ENCODE data around the gene KIAA0753.

Gene KIAA0753

DNA sequence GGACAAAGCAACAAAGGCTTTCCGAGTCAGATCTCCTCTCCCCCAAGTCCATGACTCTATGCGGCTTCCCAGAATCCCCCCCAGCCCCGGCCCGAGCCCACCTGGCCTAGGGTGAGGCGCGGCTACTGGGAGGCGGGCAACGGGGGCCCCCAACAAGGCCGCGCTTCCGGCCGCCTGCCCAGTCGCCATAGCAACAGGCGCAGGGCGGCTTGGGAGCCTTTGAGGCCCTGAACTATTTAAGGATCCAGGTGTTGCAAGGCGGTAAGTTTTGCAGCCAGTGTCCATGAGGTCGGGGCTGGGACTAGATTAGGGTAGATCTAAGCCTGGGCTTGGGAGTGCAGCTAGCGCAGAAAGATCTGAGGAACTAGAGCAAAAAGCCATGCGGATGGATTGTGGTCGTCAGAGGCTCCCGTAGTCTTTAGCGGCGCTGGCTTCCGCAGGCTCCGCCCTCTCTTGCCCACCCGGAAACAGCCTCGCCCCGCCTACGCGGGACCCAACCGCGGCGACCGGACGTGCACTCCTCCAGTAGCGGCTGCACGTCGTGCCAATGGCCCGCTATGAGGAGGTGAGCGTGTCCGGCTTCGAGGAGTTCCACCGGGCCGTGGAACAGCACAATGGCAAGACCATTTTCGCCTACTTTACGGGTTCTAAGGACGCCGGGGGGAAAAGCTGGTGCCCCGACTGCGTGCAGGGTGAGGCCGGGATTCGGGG is at the start of gene KIAA0753, which contains the start of gene TXNDC17:
TSS of gene KIAA0753 (minus strand) at position 176 of the 711 bp plus-strand sequence. CDS start 5,608 bp downstream, outside the sequence.
TSS of gene TXNDC17 (plus strand) at position 525 of the 711 bp plus-strand sequence. CDS start at position 548, 23 bp downstream.
- peak; percentile 73 for DNase-seq

DNA sequence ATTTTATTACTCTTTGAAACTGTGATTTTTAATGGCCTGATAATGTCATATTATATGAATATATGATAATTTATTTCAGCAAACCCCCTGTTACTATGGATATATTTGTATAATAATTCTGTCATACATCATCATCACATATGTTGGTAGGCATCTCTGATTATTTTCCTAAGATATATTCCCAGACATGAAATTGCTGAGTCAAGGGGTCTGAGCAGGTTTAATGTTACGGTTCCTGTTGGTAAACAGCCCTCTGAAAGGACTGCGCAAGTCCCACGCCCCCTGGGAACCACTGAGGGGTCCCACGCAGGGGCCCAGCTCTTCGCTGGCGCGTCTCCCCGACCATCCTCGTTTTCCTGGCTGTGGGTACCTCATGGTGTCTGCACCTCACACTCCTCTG is 48.4 kb upstream of the KIAA0753 start:
- DNase-seq = no peak

DNA sequence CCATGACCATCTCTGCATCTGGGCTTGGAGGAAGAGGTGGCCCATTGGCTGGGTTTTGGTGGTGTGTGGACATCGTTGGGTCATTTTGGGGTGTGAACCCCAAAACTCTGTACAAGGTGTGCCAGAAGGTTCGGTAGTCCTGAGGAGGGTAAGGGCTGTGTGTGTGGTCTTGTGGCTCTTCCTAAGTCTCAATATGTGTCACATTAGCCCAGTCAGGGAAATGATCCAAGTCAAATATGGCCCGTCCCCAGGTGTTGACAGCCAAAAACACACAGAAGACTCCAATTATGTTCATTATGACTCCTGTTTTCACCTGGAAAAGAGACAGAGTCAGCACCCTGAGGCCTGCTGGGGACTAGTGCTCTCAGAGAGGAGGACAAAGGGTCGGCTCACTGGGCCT is 45.5 kb upstream of the KIAA0753 start:
- DNase-seq = peak; percentile 30

DNA sequence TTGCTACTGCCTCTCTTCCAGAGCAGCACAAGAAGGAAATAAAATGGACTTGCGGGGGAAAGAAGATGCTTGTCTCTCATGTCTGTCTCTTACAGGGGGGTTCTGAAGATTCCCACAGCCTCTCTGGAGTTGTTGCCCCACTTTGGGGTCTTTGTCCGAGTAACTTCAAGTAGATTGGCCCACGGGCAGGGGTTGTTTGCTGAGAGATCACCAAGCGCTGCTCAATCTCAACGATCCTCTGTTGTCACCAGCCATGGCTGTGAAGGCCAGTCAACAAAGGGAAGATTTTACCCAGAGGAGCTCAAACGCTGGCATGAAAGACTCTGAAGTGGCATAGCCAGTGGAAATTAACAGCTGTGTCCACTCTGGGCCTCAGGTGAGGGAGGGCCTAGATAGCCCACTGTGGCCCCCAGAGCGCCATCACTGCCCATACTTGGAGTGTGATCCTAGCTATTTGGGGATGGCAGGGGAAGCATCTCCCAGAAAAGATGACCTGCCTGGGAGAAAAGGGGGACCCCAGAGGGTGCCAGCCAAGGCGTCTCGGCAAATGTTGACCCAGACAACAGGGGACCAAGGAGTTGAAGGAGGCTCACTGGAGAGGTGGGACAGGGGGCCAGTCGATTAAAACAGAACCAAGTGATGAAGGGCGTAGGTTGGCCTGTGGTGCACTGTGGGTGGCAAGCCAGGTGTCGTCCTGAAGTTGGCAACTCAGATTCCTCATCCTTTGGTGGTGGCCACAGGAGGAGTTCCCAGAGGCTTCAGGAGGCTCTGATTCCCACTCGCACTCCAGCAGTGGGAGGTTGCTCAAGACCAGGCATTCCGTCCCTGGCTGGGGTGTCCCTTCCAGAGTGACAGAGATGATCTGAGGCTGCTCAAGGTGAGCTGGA is 44.6 kb upstream of the KIAA0753 start:
- DNase-seq = no peak

DNA sequence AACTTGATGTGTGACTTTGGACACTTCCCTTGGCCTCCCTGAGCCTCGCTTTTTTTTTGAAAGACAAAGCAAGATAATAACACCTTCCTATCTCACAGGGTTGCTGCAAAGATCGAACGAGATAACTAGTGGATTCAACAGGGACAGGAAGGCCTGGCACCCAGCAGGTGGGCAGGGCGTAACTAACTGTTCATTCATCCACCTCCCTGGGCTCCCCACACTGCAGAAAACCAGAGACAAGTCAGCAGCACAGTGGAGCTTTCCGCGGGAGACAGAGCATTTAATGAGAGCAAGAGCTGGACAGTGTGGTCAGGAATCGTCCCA is 43.9 kb upstream of the KIAA0753 start:
- no peak for DNase-seq

DNA sequence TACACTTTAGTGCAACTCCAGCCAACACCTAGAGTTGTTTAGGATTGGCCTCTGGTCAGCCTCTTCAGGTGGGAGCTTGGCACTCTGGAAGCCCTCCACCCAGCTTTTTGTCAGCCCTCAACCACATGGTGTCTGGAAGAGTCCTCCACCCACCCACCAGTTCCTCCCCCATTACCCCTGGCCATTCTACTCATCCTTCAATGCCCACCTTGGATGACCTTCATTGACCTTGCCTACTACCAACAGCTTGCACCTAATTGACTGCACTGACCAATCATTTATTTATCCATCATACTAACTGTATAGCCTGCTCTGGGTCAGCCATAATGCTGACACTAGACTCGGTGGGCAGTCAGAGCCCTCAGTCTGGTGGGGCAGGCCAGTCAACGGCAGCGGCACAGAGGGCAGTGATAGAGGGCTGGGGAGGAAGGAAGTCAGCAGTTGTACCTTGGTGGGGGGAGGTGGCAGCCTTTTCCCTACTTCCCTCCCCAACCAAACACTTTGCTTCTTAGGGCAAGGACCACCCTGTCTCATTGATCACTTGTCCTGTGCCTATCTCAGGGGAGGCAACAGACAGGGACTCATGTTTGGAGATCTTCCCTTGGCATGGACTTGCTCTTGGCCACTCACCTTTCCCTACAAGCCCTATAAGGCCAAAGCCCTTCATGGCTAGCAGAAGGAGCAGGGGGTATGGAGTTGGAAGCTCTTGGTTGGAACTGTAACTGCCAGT is 43.4 kb upstream of the KIAA0753 start:
- DNase-seq = no peak

DNA sequence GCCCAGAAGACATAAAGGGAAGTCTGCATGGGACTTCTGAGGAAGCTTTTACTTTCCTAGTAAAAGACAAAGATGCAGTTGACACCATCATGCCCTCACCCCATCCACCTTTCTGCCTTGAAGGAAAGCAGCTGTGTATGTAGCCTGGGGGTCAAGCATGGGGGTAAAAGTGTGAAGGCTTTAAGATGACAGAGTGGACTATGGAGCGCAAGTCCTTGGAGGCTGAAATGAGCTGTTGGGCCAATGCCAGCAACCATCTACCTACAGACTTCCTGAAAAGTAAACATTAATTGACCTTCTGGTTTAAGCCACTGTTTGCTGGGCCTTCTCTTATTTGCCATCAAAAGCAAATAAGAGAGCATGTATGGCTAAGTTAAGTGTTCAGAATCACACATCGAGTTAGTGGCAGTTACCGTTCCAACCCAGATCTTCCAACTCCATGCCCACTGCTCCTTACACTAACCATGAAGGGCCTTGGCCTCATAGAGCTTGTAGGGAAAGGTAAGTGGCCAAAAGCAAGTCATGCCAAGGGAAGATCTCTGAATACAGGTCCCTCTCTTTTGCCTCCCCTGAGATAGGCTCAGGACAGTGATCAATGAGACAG is 42.7 kb upstream of the KIAA0753 start:
- no peak for DNase-seq

DNA sequence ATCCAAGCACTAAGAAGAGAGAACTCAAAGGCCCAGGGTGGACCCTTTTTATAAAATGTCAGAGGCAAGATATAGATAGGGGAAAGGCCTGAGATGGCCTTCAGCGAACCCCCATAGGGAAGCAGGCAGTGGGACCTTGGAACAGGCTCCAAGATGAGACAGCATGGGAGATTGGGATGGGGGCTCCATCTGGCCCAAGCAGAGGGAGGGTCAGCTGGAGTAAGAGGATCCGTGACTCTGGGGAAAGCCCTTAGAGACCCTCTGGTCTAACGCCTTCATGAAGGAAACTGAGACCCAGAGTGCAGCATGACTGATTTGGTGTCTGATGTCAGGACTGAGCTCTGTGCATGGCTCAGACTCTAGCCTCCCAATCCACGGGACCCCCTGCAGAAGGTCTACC is 41.8 kb upstream of the KIAA0753 start:
- no peak for DNase-seq

DNA sequence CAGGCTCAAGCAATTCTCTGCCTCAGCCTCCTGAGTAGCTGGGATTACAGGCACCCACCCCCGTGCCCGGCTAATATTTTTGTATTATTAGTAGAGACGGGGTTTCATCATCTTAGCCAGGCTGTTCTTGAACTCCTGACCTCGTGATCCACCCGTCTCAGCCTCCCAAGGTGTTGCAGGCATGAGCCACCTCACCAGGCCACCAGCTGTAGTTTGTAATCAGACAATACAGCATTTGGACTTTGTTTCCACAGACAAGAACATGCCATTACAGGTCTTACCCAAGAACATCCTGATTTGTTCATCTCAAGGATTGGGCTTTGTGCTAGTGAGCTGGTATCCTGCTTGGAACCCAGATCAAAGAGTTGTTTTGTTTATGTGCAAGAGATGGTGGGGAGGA is 41.2 kb upstream of the KIAA0753 start:
- no peak for DNase-seq

DNA sequence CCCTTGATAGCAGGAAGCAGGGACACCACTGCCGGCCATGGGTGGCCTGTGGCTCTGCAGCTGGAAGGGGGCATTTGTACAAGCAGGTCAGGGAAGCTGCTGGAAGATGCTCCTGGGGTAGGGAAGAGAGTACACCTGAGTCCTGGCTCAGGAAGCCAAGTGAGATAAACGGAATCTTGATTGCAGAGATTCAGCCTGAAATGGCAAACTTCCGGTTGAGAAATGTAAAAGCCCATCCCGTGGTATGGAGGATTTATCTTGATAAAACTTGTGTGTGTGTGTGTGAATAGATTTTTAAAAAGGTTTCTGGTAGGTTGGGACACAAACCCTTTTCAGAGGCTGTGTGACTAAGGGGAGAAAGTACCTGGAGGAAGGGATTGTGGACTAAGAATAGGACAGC is 40.7 kb upstream of the KIAA0753 start:
- DNase-seq = no peak

DNA sequence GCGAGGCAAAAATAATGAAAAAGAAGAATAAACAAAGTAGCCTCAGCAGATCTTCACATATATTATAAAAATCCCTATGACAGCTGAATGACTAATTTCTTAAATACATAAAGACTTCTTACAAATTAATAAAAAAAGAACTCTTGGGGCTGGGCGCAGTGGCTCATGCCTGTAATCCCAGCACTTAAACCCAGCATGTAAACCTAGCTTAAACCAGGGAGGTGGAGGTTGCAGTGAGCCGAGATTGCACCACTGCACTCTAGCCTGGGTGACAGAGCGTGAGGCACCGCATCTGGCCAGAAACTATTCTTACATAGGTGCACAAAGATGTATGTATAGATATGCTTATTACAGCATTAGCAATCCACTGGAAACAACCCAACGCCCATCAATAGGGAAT is 38.7 kb upstream of the KIAA0753 start:
- DNase-seq = no peak

DNA sequence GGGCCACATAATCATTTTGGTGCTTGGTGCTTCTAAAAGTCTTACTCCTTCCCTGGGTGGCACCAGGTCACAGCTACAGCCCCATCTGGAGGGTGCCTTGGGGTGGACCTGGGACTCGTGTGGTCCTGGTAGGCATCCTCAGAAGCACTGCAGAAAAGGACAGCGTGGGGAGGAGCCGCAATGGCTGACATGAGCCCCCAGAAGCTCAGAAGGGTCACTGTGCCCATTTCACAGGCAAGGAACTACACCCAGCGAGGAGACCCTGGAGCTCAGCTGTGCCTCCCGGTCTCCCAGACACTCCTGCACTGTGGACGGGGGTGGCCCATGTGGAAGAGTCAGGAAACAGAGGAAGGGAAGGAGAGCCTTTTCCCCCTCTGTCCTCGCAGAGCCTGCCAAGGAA is 37.4 kb upstream of the KIAA0753 start:
- DNase-seq = no peak

DNA sequence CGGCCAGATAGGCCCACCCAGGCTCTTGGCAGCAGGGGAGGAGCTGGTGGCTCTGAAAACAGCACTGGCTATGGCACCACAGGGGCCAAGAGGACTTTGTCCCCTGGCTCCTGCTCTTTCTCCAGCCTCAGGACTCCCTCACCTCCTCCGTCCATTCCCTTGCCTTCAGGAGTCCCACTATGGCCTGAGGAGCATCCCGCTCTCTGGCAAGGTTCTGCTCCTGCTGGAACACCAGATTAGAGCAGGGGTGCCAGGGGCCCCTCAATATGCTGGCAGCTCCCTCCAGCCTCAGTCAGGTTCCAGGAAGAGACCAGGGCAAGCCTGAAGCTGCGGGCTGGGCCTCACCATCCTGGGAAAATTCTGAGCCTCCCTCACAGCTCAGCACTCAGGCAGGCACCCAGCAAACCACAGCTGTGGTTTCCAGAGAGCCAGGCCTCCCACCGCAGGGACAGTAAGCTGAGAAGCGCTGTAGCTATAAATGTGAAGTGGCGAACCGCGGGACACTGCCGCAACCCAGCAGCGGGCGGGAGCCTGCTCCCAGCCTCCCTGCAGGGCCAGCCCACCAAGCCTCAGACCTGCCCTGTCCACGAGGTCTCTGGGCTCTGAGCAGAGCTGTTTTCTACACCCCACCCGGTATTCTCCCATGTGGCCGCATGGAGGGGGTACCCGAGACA is 36.8 kb upstream of the KIAA0753 start:
- no peak for DNase-seq

DNA sequence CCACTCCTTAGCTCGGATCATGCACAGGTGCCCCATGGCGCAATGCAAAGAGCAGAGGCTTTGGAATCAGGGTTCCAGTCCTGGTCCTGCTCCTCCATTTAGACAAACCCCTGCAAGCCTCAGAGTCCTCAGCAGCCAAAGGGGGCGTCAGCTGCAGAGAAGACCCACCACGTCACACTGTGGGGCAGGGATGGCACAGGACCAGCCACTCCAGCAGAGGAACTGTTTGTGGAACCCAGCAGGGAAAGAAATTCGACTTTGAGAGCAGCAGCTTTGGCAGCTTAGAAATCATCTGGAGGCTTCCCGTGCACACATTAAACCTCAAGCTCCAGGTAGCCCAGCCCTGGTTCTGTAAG is 36.3 kb upstream of the KIAA0753 start:
- no peak for DNase-seq

DNA sequence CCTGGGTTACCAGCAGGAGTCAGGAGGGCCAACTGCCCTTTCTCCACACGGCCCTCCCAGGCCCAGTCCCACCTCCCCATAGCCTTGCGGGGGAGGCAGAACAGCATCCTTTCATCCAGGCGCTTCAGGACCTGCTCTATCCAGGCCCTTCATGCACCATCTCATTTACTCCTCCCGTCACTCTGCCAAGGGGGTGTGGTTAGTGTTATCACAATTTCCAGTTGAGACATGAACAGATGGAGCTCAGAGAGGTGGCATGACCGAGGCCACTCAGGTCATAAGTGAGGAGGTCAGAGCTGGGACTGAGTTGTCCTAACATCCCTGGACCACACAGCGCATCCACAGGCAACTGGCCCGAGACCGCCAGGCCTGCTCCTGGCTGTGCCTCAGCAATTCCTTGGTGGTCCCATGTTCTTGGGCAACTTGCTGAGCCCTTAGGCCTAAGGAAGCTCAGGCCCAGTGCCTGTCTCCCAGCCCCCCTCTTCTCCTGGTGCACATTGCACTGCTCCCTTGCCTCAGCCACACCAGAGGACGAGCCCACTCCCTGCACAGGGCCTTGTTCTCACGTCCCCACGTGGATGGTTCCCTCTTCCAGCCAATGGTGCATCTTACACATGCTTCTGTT is 34.8 kb upstream of the KIAA0753 start:
- no peak for DNase-seq

DNA sequence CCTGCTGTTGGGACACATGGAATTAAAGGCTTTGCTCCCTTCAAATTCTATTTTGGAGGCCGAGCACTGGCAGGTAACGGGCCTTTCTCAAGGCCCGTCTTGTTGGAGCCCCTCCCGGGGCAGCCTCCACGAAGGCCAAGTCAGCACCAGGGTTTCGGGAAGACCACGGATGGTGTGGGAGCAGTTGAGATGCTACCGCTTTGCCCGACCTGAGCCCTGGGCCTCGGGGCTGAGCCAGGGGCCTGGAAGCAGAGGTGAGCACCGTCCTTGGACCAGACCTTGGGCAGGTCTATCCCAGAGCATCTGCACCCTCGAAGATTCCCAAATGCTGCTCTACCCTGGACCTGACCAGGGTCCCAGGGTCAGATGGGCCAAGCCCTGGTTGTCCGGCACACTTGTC is 34.1 kb upstream of the KIAA0753 start:
- DNase-seq = no peak

DNA sequence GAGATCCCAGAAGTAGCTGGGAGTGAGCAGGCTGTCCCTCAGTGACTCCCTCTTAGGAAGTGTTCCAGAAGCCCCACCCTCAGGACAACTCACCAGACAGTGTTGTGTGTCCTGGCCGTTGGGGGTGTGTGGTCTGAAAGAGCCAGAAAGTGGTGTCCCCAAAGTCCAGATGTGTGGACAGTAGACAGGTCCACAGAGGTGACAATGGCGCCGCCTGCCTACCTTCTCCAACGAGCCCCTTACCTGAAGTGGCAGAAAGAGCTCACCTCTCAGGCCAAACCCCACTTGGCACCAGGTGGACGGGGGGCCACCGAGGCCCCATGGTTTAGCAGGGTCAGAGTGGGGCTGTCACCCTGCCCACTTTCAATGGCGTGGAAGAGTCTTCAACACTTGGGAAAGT is 30.9 kb upstream of the KIAA0753 start:
- DNase-seq = no peak

DNA sequence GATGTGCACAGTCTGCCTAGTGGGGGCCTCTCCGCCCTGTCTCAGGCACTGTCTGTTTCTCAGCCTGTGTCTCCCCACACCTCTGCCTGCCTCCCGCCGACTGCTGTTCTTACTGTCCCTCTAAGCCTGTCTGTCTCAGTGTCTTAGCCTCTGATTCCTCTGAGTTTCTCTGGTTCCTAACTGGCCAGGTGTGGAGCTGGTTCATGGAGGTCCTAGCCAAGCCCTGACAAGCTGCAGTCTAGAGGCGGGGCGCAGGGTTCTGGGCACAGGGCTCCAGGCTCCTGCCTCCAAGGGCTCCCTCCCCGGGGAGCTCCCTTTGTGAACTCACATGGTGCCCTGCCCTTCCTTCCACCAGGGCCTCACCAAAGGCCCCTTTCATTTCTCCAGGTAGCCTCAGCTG is 30.5 kb upstream of the KIAA0753 start:
- DNase-seq = no peak

DNA sequence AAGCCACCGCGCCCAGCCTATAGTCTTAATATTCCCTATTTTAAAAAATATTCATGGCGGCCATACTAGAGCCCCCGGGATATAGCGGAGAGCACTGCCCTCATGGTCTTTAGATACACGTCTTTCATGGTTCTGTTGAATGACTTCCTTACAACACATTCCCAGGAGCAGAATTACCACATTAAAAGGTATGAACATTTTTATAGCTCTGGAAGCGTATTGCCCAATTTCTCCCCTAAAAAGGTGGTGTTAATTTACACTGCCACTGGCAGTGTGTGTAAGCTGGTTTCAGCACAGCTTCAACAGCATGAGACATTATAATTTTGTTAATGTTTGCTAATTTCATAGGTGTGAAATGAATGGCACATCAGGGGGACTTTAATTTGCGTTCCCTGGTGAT is 30.1 kb upstream of the KIAA0753 start:
- DNase-seq = no peak

DNA sequence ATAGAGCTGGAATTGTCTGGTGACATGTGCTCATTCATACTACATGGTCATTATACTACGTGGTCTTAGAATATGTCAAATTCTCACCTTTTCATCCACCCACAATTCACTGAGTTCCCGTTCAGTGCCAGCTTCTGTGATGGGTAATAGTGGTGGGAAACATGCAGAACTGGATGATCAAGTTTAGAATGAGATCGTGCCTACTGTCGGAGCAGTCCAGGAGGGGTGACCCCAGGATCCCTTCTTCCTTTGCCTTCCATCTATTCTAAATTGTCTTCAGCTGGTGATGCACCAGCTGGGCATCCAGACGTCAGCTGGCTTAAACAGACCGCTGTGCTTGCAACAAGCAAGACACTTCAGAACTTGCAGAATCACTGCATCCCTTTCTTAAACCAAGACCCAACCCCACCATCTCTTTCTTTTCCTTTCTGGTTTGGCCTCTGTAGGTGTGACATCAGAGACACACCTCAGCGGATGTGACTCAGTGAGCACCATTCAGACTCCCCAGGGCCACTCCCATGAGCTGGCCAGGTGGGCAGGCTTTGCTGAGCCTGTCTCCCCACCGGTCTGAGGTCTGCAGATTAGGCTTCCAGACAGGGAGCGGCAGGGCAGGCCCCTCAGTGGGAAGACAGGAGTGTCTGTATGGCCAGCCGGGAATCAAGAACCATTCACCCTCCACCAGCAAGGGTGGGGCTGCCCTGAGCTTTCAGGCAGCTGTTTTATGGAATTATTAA is 29.1 kb upstream of the KIAA0753 start:
- no peak for DNase-seq

DNA sequence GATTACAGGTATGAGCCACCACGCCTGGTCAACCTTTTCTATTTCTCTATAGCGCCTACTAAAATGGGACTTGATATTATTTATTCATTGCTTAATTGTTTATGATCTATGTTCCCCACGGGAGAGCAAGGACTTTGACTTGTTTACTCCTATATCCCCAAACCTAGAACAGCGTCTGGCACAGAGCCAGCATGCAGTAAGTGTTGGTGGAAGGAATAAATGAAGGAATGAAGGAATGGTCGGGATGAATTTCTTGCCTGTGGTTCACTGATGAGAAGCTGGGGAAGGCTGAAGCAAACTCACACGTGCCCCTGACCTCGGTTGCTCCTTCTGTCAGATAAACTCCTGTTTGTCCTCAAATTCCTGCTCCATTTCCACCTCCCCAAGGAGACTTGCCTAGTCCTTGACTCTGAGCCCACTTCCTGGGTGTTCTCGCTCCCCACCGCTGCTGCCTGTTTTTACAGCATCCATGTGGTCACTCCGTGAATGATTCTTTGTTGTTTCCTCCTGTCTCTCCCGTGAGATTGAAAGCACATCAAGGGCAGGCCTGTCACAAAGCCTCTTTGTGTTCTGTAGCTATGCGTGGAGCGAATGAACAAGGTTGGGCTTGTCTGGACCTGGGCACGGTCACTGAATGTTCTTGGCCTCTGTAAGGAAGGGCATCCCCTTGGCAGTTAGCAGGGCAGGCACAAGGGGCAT is 28.4 kb upstream of the KIAA0753 start:
- DNase-seq = no peak
